Activated CD8-positive, alpha-beta memory T cell treated with anti-CD3 and anti-CD28 coated beads, Interleukin-2, amount 50 U/mL, for 24 hours (primary cell): ENCODE results near the gene ENPP1.
"Not testable (repeated sequence)": the region's sequence is repeated elsewhere in the genome, so short reads cannot be mapped to it uniquely, and the experiment has no call there.

ENCODE experiments used
- DNase-seq: peaks from one replicate; pipeline ENCODE4 v3.0.0-alpha.2; 2020; ENCODE audit errors: extremely low read depth

ENPP1 gene

DNA sequence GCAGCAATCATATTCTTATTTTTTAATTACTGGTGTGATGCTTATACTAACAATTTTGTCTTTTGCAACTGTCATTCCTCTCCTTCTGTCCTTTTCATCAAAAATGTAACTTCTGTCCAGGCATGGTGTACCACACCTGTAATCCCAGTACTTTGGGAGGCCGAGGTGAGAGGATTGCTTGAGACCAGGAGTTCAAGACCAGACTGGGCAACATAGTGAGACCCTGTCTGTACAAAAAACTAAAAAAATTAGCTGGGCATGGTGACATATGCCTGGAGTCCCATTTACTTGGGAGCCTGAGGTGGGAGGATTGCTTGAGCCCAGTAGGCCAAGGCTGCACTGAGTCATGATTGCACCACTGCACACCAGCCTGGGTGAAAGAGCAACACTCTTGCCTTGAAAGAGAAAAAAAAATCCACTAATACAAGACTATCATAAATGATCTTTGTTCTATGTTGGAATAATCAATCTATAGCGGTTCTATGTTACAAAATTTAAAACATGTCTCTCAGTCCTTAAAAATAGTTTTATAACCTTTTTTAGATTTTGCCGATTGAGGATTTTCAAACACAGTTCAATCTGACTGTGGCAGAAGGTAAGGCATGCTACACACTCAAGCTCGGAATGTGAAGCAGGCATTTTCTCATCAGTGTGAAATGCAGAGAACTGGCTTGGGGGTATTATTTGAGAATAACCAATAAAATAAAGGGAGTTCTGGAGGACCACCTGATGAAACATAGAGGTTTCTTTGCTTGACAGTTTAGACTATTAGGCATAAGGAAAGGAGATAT, 70.4 kb downstream of the ENPP1 start:
- DNase-seq, result no peak

- DNase-seq, result no peak
Measured at GRCh38 chr6:131883016-131883415, 75.2 kb downstream of the ENPP1 start.

DNA sequence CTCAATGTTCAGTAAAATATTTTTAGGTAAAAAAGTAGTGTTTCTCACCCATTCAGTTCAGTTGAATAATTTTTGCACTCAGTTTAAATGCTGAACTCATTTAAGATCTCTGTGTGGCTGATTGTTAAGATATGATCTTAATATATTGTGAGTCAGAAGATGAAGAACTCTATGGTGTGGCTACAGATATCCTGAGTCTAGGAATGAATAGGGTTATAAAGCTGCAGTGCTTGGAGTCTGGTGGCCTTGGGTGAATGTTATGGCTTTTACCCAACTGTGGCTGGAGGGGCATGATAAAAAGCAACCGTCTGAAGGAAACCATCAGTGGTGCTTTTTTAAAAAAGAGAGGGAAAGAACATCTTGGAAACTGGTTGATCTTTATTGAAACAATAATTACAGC, 77.4 kb downstream of the ENPP1 start:
- DNase-seq, result no peak

DNA sequence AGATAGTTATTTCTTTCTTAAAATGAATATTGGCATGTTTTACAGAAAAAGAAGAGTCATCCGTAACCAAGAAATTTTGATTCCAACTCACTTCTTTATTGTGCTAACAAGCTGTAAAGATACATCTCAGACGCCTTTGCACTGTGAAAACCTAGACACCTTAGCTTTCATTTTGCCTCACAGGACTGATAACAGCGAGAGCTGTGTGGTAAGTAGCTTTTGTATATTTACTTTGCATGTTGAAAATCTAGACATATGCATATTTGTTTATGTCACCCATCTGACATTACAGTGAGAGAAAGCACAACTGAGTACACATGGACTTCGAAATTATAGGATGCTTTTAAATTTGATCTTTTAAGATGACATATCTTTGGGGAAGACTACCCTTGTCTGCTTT, 78.7 kb downstream of the ENPP1 start:
- no peak for DNase-seq

DNA sequence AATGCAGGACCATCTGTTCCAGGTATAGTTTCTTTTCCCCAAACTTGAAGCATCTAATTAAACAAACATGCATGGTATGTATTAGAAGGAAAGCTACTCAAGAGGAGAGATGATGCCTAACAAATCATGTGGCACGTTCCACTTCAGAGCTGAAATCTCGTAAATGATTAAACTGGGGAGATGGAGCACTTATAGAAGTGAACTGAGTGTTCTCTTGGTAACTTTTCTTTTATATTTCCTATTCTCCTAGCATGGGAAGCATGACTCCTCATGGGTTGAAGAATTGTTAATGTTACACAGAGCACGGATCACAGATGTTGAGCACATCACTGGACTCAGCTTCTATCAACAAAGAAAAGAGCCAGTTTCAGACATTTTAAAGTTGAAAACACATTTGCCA, 82.3 kb downstream of the ENPP1 start:
- DNase-seq, result no peak

- DNase-seq, result no peak
Measured at GRCh38 chr6:131893198-131893597, 85.4 kb downstream of the ENPP1 start.

DNA sequence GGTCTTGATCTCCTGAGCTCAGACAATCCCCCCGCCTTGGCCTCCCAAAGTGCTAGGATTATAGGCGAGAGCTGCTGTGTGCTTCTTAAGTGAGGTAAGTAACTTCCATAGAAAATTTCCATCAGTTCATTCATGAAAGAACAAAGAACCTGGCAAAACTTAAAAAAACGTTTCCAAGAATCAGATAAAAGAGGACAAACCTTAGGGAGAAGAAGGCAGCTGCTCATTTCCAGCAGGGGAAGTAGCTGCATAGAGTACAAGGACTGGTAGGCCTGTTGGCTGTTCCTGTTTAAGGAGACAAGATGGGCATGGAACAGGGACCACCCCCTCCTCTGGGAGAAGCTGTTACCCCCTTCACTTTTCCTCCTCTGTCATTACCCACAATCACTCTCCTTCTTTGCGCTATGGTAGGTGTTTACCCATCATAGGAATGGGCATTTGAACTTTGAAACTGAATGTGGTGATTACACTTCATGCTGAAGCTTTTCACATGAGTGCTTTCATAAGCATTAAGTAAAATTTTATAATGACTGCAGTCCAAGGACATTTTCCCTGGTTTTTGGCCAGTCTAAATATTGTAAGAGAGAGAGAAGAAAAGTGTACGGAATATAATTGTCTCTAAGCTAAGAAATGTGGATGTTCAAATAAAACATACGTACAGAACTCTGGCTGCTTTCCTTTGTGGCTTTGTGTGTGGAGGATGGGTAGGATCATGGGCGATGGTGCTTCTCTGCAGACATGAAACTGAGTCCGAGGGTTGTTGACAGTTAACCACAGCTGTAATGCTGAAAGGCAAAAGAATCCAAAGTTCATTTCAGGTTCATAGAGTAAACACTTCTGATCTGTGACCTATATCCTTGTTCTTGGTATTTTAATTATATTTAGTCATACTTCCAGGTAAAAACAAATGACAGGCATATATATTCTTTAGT, 86.9 kb downstream of the ENPP1 start:
- no peak for DNase-seq

GRCh38 chr6:131897050-131897435, 89.2 kb downstream of the ENPP1 start:
- no peak for DNase-seq

DNA sequence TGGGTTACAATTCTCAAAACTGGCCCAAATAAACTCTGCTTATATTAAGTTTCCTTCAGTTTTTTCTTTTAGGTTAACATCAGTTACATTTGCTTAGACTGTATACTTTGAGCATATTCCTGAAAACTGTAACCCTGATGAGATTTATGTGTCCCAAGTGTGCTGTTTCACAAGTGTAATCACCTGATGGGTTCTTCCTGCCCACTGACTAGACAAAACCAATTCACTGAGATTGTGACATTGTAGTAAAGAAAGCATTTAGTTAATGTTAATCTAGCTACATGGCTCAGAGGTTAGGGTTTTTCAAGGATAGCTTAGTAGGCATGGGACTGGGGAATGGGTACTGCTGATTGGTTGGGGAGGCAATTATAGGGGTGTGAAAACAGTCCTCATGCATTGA, 89.8 kb downstream of the ENPP1 start:
- DNase-seq, result no peak

- no peak for DNase-seq
Measured at GRCh38 chr6:131898718-131899117, 90.9 kb downstream of the ENPP1 start.

DNA sequence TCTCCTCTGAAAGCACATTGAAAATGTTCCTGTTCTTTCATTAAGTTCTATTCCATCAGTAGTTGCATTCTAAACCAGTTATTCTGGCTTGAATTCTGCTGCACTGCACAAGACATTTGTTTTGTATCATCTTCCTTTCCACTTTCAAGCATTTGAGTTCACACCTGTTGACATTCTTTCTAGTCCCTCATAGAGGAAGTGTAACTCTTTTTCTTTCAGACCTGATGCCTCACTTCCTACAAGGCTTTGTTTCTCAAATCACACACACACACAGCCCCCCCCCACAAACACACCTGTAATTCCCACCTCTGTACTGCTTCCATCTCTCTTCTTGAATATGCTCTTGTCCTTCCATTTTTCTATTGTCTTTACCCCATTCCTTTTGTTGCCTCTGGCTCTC, 92.4 kb downstream of the ENPP1 start:
- DNase-seq, result no peak

DNA sequence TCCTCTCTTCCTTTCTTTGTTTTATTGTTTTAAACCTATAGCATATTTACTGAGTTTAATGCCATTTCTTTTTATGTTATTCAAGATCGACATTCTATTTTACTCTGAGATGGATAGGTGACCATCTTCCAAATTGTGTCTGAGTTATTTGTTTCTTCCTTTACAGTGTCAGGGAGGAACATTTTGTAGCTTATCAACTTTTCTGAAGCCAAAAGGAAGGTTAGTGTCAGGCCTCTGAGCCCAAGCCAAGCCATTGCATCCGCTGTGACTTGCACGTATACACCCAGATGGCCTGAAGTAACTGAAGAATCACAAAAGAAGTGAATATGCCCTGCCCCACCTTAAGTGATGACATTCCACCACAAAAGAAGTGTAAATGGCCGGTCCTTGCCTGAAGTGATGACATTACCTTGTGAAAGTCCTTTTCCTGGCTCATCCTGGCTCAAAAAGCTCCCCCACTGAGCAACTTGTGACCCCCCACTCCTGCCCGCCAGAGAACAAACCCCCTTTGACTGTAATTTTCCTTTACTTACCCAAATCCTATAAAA, 93.6 kb downstream of the ENPP1 start:
- DNase-seq, result not testable (repeated sequence)

DNA sequence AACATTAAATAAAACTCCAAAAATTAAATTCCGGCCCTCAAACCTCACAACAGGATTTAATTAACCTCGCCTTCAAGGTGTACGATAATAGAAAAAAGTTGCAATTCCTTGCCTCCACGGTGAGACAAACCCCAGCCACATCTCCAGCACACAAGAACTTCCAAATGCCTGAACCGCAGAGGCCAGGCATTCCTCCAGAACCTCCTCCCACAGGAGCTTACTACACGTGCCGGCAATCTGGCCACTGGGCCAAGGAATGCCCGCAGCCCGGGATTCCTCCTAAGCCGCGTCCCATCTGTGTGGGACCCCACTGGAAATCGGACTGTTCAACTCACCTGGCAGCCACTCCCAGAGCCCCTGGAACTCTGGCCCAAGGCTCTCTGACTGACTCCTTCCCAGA, 95.9 kb downstream of the ENPP1 start:
- DNase-seq, result not testable (repeated sequence)

- not testable (repeated sequence) for DNase-seq
Measured at GRCh38 chr6:131908787-131909186, 101.0 kb downstream of the ENPP1 start.

DNA sequence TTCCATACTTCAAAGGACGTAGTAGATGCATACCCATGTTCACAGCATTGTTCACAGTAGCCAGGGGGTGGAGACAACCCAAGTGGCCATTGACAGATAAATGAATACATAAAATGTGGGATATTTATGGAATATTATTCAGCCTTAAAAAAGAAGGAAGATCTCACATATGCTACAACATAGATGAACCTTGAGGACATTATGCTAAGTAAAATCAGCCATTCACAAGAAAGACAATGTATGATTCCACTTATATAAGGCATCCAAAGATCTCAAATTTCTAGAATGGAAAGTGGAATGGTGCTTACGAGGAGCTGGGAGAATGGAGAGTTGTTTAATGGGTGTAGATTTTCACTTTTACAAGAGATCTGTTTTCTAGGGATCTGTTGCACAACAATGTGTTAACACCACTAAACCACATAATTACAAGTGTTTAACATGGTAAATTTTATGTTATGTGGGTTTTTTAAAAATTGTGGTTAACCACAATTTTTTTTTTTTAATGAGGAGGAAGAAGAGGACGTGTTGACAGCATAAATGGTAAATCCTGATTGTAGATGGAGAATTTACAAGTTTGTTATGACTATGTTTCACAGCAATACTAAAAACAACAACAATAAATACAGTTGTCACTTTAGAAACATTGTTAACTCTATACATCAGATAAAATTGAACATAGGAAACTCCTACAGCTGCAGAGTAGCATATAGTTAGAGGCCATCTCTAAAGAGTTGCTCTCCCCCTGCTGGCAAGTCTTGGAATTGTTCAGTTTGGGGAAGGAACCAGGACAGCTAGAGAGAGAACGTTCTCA, 101.8 kb downstream of the ENPP1 start:
- DNase-seq, result peak; percentile 45

DNA sequence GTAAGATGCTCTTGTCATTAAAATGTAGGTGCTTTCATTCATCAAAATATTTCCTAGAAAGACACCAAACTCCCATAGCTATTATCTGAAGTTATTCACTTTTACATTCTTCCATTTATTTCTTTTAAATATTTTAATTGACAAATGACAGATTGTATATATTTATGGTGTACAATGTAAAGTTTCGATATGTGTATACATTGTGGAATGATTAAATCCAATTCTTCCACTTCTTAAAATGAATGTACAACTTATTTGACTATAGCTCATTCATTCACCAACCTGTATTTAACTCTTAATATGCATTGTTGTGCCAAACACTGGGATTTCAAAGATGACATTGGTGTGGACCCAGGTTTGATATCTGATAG, 102.4 kb downstream of the ENPP1 start:
- DNase-seq, result no peak

- no peak for DNase-seq
Measured at GRCh38 chr6:131910956-131911355, 103.1 kb downstream of the ENPP1 start.

DNA sequence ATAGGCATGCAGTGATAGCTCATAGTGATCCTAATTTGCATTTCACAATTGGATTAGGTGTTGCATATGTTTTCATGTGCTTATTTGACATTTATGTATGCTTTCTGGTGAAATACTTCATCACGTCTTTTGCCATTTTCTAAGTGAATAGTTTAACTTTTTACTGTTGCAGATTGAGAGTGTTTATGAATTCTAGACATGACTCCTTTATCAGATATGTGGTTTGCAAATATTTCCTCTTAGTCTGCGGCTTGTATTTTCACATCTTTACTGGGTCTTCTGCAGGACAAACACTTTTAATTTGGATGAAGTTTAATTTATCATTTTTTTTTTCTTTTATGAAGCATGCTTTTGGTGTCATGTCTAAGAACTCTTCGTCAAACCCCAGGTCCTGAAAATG, 104.1 kb downstream of the ENPP1 start:
- DNase-seq, result no peak

DNA sequence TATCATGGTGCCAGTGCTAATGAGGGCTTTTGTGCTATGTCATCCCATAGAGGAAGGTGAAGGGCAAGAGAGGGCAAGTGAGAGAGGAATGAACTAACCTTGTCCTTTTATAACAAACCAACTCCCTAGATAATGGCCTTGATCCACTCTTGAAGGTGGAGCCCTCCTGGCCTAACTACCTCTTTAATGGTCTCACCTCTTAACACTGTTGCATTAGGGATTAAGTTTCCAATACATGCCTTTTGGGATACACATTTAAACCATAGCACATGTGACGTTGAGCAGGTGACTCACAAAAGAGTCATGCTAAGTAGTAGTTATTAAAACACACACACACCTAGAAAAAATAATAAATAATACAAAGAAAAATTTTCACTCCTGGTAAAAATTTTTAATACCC, 106.4 kb downstream of the ENPP1 start:
- no peak for DNase-seq

DNA sequence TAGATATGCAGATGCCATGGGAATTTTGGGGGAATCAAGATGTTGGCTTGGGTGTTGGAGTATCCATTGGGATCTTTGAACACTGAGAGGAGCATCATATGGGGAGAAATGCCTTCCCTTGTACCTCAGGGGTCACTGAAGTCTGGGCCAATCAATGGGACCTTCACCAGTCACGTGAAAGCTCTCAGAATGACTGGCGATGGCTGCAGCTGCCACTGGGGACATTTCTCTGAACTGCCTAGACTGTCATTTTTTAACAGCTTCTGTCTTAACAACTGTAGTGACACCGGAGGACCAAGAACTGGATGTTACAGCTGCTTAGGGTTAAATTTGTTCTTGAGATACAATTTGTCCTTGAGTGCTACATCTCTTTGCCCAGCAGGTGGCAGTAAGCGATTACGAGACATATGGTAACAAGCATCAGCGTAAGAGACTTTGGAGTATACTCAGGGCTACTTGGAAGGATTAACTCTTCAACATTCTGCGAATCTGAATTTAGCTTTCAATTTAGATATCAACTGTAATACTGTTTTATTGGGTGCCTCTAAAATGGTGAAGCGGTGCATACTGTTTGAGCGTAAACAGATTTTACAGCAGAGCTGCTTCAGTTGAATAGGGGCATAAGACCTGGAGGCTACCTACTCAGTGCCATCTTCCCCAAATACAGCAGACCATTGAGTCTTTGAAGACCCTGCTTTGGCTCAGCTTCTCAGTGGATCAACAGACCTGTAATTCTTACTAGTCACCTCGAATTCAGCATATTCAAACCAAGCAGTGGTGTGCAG, 107.3 kb downstream of the ENPP1 start:
- no peak for DNase-seq
